Activated naive CD4-positive, alpha-beta T cell treated with anti-CD3 and anti-CD28 coated beads, Interleukin-2, amount 10 ng/mL, durations not matched to agents 7 days and 5 days (primary cell): ENCODE measurements around the gene PRDM15.

ENCODE experiments used
- CTCF ChIA-PET: fragments of 350-600 bp; sonication (Branson Sonifier 250); formaldehyde crosslinking; loops from one replicate; lab custom pipeline; 2021; ENCODE audit warnings: antibody characterized with exemption; lab: Charles Lee
- DNase-seq: peaks from one replicate; pipeline ENCODE4 v3.0.0-alpha.2; 2020
- H3K27ac Mint-ChIP-seq: one replicate; pipeline ENCODE4 v1.8.0; 2021; ENCODE audit warnings: mild to moderate bottlenecking, moderate library complexity, mixed read lengths
- H3K27me3 Mint-ChIP-seq: one replicate; pipeline ENCODE4 v1.8.0; 2021; ENCODE audit warnings: mild to moderate bottlenecking, mixed read lengths
- H3K36me3 Mint-ChIP-seq: one replicate; pipeline ENCODE4 v1.8.0; 2021; ENCODE audit warnings: mixed read lengths
- H3K4me1 Mint-ChIP-seq: one replicate; pipeline ENCODE4 v1.8.0; 2021; ENCODE audit warnings: mixed read lengths
- H3K4me3 Mint-ChIP-seq: one replicate; pipeline ENCODE4 v1.8.0; 2021; ENCODE audit warnings: mild to moderate bottlenecking, moderate library complexity, mixed read lengths
- H3K9me3 Mint-ChIP-seq: one replicate; pipeline ENCODE4 v1.8.0; 2021; ENCODE audit warnings: mixed read lengths

PRDM15 gene

DNA sequence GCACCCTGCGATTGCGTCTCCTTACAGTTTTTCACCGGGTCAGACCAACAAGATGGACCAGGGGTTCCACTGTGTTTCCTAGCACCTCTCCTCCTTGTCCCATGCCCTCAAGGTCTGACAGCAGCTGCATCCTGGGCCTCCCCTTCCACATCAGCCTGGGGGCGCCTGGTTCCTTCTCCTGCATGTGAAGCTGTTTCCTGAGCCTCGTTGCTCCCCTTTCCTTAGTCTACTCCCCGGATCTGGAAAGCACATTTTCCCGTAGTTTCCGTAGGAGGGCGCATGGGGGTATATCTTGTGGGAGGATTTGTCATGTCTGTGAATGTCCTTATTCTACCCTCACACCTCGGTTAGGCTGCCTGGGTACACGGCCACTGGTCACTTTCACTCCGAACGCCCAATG lies 6.1 kb downstream of the PRDM15 start:
- CTCF ChIA-PET, result no interaction called here
- H3K27ac Mint-ChIP-seq, result no peak overlapping the region
- peaks cover 17% of the 10 kb centered on the region for H3K4me1 Mint-ChIP-seq
- H3K9me3 Mint-ChIP-seq, result no peaks in the 10 kb centered on the region
- no peak overlapping the region for H3K4me3 Mint-ChIP-seq
- no peaks in the 10 kb centered on the region for H3K27me3 Mint-ChIP-seq
- DNase-seq, result no peak
- peaks cover 2% of the 10 kb centered on the region for H3K36me3 Mint-ChIP-seq

DNA sequence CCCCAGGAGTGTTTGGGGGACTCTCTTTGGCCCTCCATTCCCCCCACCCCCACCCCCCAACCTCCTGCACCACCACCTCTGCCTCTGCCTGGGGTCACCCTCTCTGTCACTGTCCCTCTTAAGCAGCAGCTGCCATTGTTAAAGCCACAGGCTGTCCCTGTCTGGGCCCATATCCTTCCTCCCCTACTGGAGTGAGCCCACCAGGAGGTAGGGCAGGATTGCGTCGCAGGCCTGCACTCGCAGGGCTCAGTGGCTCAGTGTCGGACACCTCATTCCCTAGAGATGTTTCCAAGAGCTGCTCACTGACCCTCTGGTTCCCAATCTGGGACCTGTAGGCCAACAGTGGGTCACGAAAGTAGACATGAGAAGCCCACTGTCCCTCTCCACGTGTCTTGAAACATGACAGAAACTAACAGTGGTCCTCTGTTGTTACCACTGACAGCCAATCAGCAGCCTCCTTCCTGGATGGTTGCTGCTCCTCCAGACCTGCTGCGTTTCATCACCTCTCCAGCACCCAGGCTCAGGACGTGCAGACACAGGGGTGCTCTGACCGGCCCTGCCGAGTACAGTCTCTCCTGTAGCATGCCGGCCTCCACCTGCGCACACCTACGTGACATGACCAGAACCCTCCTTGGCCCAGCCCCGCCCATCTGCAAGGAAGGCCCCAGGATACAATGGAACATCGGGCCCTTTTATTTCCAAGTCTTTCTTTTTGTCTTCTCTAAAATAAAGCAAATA lies 7.7 kb downstream of the PRDM15 start:
- Mint-ChIP-seq H3K27ac (no peak overlapping the region), H3K27me3 (no peaks in the 10 kb centered on the region), H3K4me3 (no peak overlapping the region), H3K4me1 (peaks cover 6% of the 10 kb centered on the region), H3K36me3 (peaks cover 2% of the 10 kb centered on the region), H3K9me3 (no peaks in the 10 kb centered on the region)
- no peak for DNase-seq
- CTCF ChIA-PET, result no interaction called here

DNA sequence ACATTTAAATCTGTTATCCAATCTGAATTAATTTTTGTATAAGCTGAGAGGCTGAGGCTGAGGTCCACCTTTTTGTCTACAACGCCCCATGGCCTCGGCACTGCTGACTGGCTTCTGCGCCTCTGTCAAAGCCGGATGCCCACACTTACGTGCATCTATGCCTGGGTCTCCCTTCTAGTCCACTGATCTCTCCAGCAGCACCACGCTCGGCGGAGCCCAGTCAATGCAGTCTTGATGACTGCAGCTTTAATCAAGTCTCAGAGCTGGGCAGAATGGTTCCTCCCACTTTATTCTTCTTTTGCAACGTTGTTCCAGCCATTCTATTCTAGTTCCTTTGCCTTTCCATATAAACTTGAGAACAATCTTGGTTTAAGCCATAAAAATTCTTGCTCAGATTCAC lies 9.4 kb downstream of the PRDM15 start:
- Mint-ChIP-seq H3K36me3 (peaks cover 2% of the 10 kb centered on the region), H3K4me3 (no peak overlapping the region), H3K4me1 (peaks cover 10% of the 10 kb centered on the region), H3K9me3 (no peaks in the 10 kb centered on the region), H3K27ac (no peak overlapping the region), H3K27me3 (no peaks in the 10 kb centered on the region)
- DNase-seq, result no peak
- CTCF ChIA-PET, result no interaction called here

DNA sequence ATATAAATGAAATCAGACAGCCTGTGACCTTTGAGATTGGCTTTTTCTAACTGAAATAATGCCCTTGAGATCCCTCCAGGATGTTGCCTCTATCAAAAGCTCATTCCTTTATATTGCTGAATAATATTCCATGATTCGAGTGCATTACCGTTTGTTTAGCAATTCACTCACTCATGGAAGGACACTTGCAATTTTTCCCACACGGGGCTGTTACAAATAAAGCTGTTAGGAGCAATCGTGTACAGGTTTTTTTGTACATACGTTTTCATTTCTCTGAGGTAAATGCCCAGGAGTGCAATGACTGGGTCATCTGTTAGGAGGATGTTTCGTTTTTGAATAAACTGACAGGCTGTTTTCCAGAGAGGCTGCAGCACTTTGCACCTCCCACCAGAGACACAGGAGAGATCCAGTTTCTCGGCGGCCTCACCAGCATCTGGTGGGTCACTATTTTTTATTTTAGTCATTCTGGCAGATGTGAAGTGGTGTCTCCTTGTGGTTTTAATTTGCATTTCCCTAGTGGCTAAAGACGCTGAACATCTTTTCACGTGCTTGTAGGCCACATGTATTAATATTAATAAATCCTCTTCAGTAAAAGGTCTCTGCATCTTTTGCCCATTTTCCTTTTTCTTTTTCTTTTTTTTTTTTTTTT lies 11.0 kb downstream of the PRDM15 start:
- H3K27me3 Mint-ChIP-seq, result no peaks in the 10 kb centered on the region
- H3K36me3 Mint-ChIP-seq, result no peaks in the 10 kb centered on the region
- CTCF ChIA-PET, result interaction anchor here (0.8 kb wide), 1 partner anchor 10 kb away, joined by 3 read pairs; no protein-coding TSS in a partner anchor
- H3K4me3 Mint-ChIP-seq, result no peak overlapping the region
- no peaks in the 10 kb centered on the region for H3K9me3 Mint-ChIP-seq
- H3K4me1 Mint-ChIP-seq, result peaks cover 15% of the 10 kb centered on the region
- H3K27ac Mint-ChIP-seq, result no peak overlapping the region
- no peak for DNase-seq

DNA sequence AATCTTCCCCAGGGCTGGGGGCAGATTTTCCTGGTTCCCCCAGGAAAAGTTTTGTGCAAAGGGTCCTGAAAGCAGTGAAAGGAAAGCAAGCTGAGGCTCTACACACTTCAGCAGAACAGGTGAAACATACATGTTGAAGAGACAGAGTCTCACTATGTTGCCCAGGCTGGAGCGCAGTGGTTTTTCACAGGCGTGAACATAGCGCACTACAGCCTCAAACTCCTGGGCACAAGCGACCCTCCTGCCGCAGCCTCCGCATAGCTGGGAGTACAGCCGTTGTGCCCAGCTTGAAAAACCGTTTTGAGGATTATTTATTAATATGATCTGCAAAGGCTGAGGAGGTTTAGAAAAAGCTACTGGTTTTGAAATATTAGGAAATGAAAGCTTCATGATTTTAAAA lies 11.8 kb downstream of the PRDM15 start:
- no peak overlapping the region for H3K4me3 Mint-ChIP-seq
- no peaks in the 10 kb centered on the region for H3K9me3 Mint-ChIP-seq
- peaks cover 19% of the 10 kb centered on the region for H3K4me1 Mint-ChIP-seq
- H3K36me3 Mint-ChIP-seq, result no peaks in the 10 kb centered on the region
- H3K27me3 Mint-ChIP-seq, result no peaks in the 10 kb centered on the region
- no peak overlapping the region for H3K27ac Mint-ChIP-seq
- CTCF ChIA-PET, result interaction anchor here (0.8 kb wide), 1 partner anchor 10 kb away, joined by 3 read pairs; no protein-coding TSS in a partner anchor
- no peak for DNase-seq

DNA sequence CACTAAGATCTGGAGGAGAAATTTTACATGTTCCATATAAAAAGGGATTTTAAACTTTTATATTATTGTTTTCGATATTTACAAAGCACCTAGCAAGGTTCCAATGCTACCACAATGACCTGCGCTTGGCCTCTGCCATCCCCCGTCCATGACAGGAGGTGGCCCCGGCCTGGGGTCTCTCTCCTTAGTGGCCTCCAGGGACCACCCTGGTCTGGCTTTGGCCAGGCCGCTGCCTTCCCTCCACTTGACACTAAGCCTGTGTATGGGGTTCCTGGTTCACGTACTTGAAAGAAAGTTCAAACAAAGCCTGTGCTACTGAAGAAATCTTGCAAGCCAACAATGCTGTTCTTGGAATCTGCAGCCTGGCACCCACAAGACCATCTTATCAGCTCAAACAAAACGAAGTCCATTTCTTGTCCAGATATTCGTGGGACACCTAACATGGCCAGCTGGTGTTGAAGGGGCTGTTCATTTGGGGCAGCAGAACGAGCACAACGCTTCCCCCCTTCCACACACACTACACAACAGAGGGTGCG lies 12.8 kb downstream of the PRDM15 start:
- Mint-ChIP-seq H3K4me3 (no peak overlapping the region), H3K36me3 (no peaks in the 10 kb centered on the region), H3K27me3 (no peaks in the 10 kb centered on the region), H3K27ac (no peak overlapping the region), H3K4me1 (peaks cover 19% of the 10 kb centered on the region), H3K9me3 (no peaks in the 10 kb centered on the region)
- CTCF ChIA-PET, result interaction anchor here (1.5 kb wide), 1 partner anchor 241 kb away, joined by 5 read pairs; no protein-coding TSS in a partner anchor
- no peak for DNase-seq

DNA sequence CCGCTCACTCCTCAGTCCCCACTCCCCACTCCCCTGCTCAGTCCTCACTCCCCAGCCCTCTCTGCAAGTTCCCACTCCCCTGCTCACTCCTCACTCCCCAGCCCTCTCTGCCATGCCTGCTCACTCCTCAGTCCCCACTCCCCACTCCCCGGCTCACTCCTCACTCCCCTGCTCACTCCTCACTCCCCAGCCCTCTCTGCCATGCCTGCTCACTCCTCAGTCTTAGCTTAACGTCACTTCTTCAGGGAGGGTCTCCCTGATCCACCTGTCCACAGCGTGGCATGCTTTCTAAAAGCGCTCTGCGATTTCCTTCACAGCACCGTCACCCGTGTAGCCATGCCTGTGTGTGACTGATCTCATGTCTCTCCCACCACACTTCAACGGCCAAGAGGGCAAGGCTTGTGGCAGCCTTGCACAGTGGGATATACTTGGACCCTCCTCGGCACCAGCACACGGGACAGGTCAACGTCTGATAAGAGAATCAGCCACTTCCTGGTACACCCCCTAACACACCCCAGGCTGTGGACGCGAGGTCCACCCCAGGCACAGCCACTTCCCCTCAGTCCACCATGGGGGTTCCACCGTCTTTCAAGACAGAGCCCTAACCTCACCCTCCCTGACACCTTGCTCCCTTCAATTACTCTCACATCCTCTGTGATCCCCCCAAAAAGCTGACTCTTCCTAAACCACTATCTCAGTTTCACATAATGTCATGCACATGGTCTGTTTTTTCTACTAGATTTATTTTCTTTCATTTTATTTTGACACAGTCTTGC lies 14.0 kb downstream of the PRDM15 start:
- H3K9me3 Mint-ChIP-seq, result no peaks in the 10 kb centered on the region
- no peaks in the 10 kb centered on the region for H3K36me3 Mint-ChIP-seq
- no peak for DNase-seq
- H3K27ac Mint-ChIP-seq, result peak overlapping the region; percentile 11
- no peaks in the 10 kb centered on the region for H3K27me3 Mint-ChIP-seq
- no peak overlapping the region for H3K4me3 Mint-ChIP-seq
- H3K4me1 Mint-ChIP-seq, result peaks cover 19% of the 10 kb centered on the region
- CTCF ChIA-PET, result interaction anchor here (1.5 kb wide), 1 partner anchor 243 kb away, joined by 5 read pairs; no protein-coding TSS in a partner anchor

DNA sequence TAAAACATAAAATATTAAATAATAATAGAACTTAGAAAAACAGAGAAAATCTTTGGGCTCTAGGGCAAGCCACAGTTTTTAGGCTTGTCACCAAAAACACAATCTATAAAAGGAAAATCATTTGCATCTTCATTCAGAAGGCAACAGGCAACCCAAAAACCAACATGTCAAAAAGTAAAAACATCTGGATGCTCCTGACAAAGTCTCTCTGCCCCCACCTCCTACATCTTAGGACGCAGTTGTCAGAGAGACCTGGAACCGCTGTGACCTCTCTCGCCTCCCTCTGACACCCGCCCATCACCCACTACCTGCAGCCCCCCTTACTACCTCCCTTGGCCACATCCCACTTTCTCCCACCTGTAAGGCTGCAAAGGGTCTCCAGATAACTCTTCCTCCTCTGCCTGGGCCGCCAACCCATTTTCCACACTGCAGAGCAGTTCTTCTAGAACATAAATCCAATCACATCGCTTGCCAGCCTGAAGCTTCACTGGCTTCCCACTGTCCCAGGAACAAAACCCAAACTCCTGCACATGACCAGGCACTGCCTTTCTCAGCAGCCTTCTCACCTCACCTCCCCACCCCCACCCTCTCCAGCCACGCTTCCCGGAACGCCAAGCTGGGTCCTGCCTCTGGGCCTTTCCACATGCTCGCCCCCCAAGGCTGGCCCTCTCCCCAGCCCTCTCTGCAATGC lies 14.7 kb downstream of the PRDM15 start:
- no peaks in the 10 kb centered on the region for H3K9me3 Mint-ChIP-seq
- no peaks in the 10 kb centered on the region for H3K27me3 Mint-ChIP-seq
- no peak for DNase-seq
- CTCF ChIA-PET, result no interaction called here
- peaks cover 19% of the 10 kb centered on the region for H3K4me1 Mint-ChIP-seq
- no peak overlapping the region for H3K27ac Mint-ChIP-seq
- no peak overlapping the region for H3K4me3 Mint-ChIP-seq
- no peaks in the 10 kb centered on the region for H3K36me3 Mint-ChIP-seq

DNA sequence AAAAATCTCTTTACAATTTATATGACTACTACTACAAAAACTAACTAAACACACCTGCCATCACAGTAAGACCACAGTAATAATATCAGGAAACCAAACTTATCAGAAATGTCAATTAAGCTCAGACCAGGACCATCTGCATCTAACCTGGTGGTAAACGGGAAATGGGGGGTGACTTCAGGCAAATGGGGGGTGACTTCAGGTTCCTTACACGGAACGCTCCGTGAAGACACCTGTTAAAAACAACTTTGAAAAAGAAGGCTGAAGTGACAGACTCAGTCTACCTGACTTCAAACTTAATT lies 15.8 kb downstream of the PRDM15 start:
- CTCF ChIA-PET, result no interaction called here
- Mint-ChIP-seq H3K4me1 (peaks cover 19% of the 10 kb centered on the region), H3K4me3 (no peak overlapping the region), H3K27me3 (no peaks in the 10 kb centered on the region), H3K9me3 (no peaks in the 10 kb centered on the region), H3K27ac (peak overlapping the region; percentile 1), H3K36me3 (peaks cover 2% of the 10 kb centered on the region)
- no peak for DNase-seq

DNA sequence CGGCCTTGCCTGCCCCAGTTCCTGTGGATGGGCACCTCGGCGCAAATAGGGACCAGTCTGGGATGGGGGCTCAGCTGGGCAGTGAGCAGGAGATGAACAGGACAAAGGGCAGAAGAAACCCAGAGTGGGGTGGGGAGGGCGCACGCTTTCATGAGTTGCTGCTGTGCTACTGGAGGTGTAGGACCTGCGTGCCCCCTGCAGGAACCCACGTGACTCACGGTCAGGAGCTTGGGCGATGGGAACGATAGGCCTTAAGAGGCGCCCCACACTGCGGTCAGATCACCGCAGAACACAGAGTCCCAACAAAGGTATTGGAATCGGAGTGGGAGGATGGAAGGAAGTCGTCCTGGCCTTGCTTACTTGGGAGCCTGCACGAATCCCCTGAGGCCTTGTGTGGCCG lies 17.2 kb downstream of the PRDM15 start:
- Mint-ChIP-seq H3K27me3 (no peaks in the 10 kb centered on the region), H3K9me3 (no peaks in the 10 kb centered on the region), H3K27ac (no peak overlapping the region), H3K36me3 (peaks cover 9% of the 10 kb centered on the region), H3K4me3 (no peak overlapping the region), H3K4me1 (peaks cover 19% of the 10 kb centered on the region)
- CTCF ChIA-PET, result no interaction called here
- DNase-seq, result no peak

DNA sequence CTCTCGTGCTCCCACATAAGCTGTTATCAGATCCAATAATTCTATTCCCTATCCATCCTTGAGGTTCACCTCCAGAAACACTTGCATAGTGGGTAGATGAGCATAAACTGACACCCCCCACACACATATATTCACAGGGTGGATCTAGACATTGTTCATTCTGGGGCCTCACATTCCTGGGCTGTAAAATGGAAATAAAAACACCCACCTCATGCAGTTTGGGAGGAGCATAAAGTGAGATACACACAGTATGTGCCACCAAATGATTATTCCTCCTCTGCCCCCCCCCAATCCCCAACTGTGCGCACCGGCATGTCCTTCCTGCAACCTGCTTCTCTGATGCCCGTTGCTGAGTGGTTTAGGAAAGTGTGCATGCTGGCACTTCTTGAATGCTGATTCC lies 17.9 kb downstream of the PRDM15 start:
- H3K4me1 Mint-ChIP-seq, result peaks cover 20% of the 10 kb centered on the region
- no peak overlapping the region for H3K27ac Mint-ChIP-seq
- no peak overlapping the region for H3K4me3 Mint-ChIP-seq
- DNase-seq, result no peak
- no peaks in the 10 kb centered on the region for H3K9me3 Mint-ChIP-seq
- no peaks in the 10 kb centered on the region for H3K27me3 Mint-ChIP-seq
- H3K36me3 Mint-ChIP-seq, result peaks cover 15% of the 10 kb centered on the region
- CTCF ChIA-PET, result no interaction called here

DNA sequence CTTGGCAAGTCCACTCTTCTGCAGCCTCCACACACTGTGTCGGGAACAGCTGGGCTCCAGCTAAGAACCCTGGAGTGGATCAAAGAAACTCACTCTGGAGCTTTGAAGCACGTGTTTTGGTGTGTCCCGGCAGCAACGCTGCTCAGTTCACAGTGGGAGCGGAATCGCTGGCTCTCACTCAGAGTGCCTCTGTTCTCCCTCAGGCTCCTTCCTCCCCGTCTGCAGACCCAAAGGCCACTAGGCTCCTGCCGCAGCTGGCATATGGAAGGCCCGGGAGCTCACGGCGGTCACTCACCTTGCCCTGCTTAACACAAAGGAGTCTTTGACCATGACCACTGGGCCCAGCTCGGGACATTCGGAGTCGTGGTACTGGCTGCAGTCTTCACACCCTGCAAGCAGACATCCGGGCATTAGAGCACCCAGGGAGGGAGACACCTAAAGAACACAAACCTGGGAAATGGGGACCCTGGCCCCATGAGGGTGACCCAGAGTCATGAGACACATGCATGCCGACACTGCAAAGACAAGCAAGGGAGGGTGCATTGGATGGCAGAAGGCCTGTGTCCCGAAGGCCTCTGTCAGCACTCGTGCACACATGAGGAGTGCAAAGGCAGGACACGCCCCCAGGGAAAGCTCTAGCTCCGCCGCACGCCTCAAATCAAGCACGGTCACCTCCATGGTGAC lies 19.7 kb downstream of the PRDM15 start:
- no peaks in the 10 kb centered on the region for H3K27me3 Mint-ChIP-seq
- no peak overlapping the region for H3K27ac Mint-ChIP-seq
- peaks cover 12% of the 10 kb centered on the region for H3K4me1 Mint-ChIP-seq
- DNase-seq, result no peak
- H3K36me3 Mint-ChIP-seq, result peaks cover 19% of the 10 kb centered on the region
- CTCF ChIA-PET, result interaction anchor here (1.1 to 1.4 kb wide), 2 partner anchors 249 to 258 kb away, joined by 3 to 4 read pairs; no protein-coding TSS in a partner anchor
- H3K4me3 Mint-ChIP-seq, result no peak overlapping the region
- H3K9me3 Mint-ChIP-seq, result no peaks in the 10 kb centered on the region

DNA sequence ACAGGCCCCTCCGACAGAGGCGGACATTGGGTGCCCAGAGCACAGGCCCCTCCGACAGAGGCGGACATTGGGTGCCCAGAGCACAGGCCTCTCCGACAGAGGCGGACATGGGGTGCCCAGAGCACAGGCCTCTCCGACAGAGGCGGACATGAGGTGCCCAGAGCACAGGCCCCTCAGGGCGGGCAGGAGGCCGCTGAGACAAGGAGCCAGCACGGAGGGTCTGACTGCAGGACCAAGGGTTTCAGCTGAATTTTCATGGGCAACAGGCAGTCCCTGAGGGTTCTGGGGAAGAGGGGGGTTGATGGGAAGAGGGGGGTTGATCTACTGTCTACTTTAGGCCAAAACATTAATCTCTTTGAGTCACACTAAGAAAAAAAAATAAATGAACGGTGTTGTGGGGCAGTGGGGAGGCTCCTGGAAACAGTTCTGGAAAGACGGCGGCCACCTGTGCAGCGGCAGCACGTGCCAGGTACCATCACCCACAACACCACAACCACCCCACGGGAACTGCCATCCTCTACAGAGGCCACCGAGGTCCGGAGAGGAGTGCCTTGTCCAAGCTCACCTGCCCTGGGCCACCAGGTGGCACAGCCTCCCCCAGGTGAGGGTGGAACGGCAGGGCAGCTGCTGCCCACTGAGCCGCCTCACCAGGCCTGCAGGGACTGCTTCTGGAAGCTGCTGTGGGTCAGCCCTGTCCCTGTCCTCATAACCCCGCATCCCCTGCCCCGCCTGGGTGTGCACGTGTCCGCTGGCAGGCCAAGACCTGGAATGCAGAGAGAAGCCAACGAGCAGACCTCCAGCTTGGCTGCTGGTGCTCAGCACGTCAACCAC lies 20.5 kb downstream of the PRDM15 start:
- CTCF ChIA-PET, result interaction anchor here (1.1 kb wide), 1 partner anchor 250 kb away, joined by 3 read pairs; no protein-coding TSS in a partner anchor
- Mint-ChIP-seq H3K27me3 (no peaks in the 10 kb centered on the region), H3K9me3 (no peaks in the 10 kb centered on the region), H3K4me3 (no peak overlapping the region), H3K27ac (no peak overlapping the region), H3K4me1 (peaks cover 11% of the 10 kb centered on the region), H3K36me3 (peaks cover 22% of the 10 kb centered on the region)
- DNase-seq, result peak; percentile 19
